ENCODE data around the gene P2RY6.
"Not testable (repeated sequence)": the region's sequence is repeated elsewhere in the genome, so short reads cannot be mapped to it uniquely, and the experiment has no call there.

The P2RY6 gene

DNA sequence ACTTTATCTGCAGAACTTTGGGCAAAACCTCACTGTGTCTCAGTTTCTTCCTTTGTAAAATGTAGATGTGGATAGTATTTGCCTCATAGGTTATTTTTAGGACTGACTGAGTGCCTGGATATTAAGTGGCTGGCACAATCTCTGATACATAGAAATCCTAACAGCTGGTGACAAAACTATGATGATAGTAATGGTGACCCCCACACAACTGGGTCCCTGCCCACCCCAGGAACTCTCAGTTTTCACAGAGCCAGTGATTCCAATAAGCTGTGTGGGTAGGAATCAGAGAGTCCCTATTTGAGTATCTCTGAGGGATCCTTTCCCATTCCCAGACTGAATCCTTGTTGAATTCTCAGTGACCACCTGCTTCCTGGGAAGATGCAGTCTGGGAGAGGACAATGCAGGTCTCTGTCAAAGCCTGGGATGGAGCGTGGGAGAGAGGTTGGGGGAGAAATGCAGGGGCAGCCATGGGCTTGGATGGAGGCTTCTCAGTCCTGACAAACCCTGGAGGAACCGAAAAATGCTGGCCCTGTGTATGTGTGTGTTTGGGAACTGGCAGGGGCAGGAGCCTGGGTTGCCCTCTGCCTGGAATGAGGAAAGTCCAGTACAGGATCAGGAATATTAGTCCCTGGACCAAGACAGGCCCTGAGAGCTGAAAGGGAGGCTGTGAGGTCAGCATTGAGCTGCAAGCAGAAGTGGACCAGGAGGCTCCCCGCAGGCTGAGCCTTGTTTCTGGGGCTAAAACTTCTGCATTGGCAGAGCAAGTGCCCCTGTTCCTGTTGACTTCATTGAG lies 6.1 kb upstream of the P2RY6 start:
- no peak overlapping the region for H3K9ac ChIP-seq (ENCODE audit: low read length)
- H3K27me3 ChIP-seq (ENCODE audit: control insufficient read depth in 1 of 2, insufficient read depth in 2 of 2, low read length in 2 of 2) = peaks cover 14 to 17% of the 10 kb centered on the region in 2 donors
- no peak overlapping the region for H3K27ac ChIP-seq (ENCODE audit: low read depth, low read length)
- H3K4me3 ChIP-seq (ENCODE audit: low read depth in 1 of 2, low read length in 2 of 2) = no peak overlapping the region
- H3K9me3 ChIP-seq (ENCODE audit: low read length) = no peaks in the 10 kb centered on the region
- H3K36me3 ChIP-seq (ENCODE audit: insufficient read depth, low read length) = no peaks in the 10 kb centered on the region
- H3K4me1 ChIP-seq (ENCODE audit: insufficient read depth, low read length) = no peaks in the 10 kb centered on the region

- H3K4me3 ChIP-seq (ENCODE audit: low read depth in 1 of 2, low read length in 2 of 2) = no peak overlapping the region
- H3K27me3 ChIP-seq (ENCODE audit: control insufficient read depth in 1 of 2, insufficient read depth in 2 of 2, low read length in 2 of 2) = peaks cover 14 to 17% of the 10 kb centered on the region in 2 donors
- H3K27ac ChIP-seq (ENCODE audit: low read depth, low read length) = no peak overlapping the region
- no peaks in the 10 kb centered on the region for H3K9me3 ChIP-seq (ENCODE audit: low read length)
- no peaks in the 10 kb centered on the region for H3K4me1 ChIP-seq (ENCODE audit: insufficient read depth, low read length)
- H3K9ac ChIP-seq (ENCODE audit: low read length) = no peak overlapping the region
- no peaks in the 10 kb centered on the region for H3K36me3 ChIP-seq (ENCODE audit: insufficient read depth, low read length)
Measured at GRCh38 chr11:73266646-73267020, 5.5 kb upstream of the P2RY6 start.

GRCh38 chr11:73267122-73267846 lies 4.9 kb upstream of the P2RY6 start:
- no peak overlapping the region for H3K9ac ChIP-seq (ENCODE audit: low read length)
- H3K4me3 ChIP-seq (ENCODE audit: low read depth in 1 of 2, low read length in 2 of 2) = no peak overlapping the region
- H3K9me3 ChIP-seq (ENCODE audit: low read length) = no peaks in the 10 kb centered on the region
- H3K36me3 ChIP-seq (ENCODE audit: insufficient read depth, low read length) = no peaks in the 10 kb centered on the region
- H3K27ac ChIP-seq (ENCODE audit: low read depth, low read length) = no peak overlapping the region
- H3K27me3 ChIP-seq (ENCODE audit: control insufficient read depth in 1 of 2, insufficient read depth in 2 of 2, low read length in 2 of 2) = peaks cover 14 to 17% of the 10 kb centered on the region in 2 donors
- H3K4me1 ChIP-seq (ENCODE audit: insufficient read depth, low read length) = no peaks in the 10 kb centered on the region

GRCh38 chr11:73267906-73268540 lies 4.1 kb upstream of the P2RY6 start:
- no peaks in the 10 kb centered on the region for H3K4me1 ChIP-seq (ENCODE audit: insufficient read depth, low read length)
- no peaks in the 10 kb centered on the region for H3K9me3 ChIP-seq (ENCODE audit: low read length)
- peaks cover 14 to 17% of the 10 kb centered on the region in 2 donors for H3K27me3 ChIP-seq (ENCODE audit: control insufficient read depth in 1 of 2, insufficient read depth in 2 of 2, low read length in 2 of 2)
- no peak overlapping the region for H3K4me3 ChIP-seq (ENCODE audit: low read depth in 1 of 2, low read length in 2 of 2)
- no peaks in the 10 kb centered on the region for H3K36me3 ChIP-seq (ENCODE audit: insufficient read depth, low read length)
- H3K9ac ChIP-seq (ENCODE audit: low read length) = no peak overlapping the region
- no peak overlapping the region for H3K27ac ChIP-seq (ENCODE audit: low read depth, low read length)

DNA sequence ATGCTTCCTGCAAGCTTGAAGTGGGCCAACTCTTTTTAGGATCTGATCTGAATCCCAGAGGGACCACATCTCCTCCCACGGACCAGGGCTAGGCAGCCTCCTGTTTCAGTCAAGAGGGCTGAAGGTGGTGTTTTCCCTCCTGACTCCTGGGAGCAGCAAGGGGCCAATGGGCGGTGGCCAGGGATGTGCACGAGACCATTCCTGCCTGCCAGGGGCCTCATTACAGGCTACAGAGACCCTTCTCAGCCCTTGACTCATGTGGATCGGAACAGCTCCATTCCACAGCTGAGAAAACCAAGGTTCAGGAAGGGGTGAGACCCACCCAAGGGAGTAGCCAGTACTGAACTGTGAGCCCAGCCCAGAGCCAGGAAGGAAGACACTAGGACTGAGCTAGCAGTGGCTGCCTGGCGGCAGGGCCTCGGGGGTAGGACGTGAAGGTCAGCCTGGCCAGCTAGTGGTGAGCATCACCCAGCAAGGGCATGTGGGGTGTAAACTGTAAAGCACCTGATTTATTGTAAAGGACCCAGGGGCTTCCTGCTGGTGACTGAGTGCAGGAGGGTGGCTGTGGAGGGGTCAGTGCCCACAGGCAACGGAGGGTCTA lies 3.4 kb upstream of the P2RY6 start:
- Histone ChIP-seq H3K27me3 (ENCODE audit: control insufficient read depth in 1 of 2, insufficient read depth in 2 of 2, low read length in 2 of 2) (peaks cover 13 to 14% of the 10 kb centered on the region in 2 donors), H3K9ac (ENCODE audit: low read length) (no peak overlapping the region), H3K4me3 (ENCODE audit: low read depth in 1 of 2, low read length in 2 of 2) (no peak overlapping the region), H3K4me1 (ENCODE audit: insufficient read depth, low read length) (no peaks in the 10 kb centered on the region), H3K9me3 (ENCODE audit: low read length) (no peaks in the 10 kb centered on the region), H3K27ac (ENCODE audit: low read depth, low read length) (no peak overlapping the region), H3K36me3 (ENCODE audit: insufficient read depth, low read length) (no peaks in the 10 kb centered on the region)

GRCh38 chr11:73269459-73270015 lies 2.6 kb upstream of the P2RY6 start:
- Histone ChIP-seq H3K36me3 (ENCODE audit: insufficient read depth, low read length) (no peaks in the 10 kb centered on the region), H3K4me3 (ENCODE audit: low read depth in 1 of 2, low read length in 2 of 2) (no peak overlapping the region), H3K9me3 (ENCODE audit: low read length) (no peaks in the 10 kb centered on the region), H3K27ac (ENCODE audit: low read depth, low read length) (no peak overlapping the region), H3K4me1 (ENCODE audit: insufficient read depth, low read length) (no peaks in the 10 kb centered on the region), H3K27me3 (ENCODE audit: control insufficient read depth in 1 of 2, insufficient read depth in 2 of 2, low read length in 2 of 2) (peaks cover 5 to 7% of the 10 kb centered on the region in 2 donors), H3K9ac (ENCODE audit: low read length) (no peak overlapping the region)

- Histone ChIP-seq H3K27me3 (ENCODE audit: control insufficient read depth in 1 of 2, insufficient read depth in 2 of 2, low read length in 2 of 2) (peaks cover 0 to under 1% of the 10 kb centered on the region in 2 donors), H3K4me3 (ENCODE audit: low read depth in 1 of 2, low read length in 2 of 2) (no peak overlapping the region), H3K27ac (ENCODE audit: low read depth, low read length) (no peak overlapping the region), H3K9ac (ENCODE audit: low read length) (no peak overlapping the region), H3K9me3 (ENCODE audit: low read length) (no peaks in the 10 kb centered on the region), H3K36me3 (ENCODE audit: insufficient read depth, low read length) (no peaks in the 10 kb centered on the region), H3K4me1 (ENCODE audit: insufficient read depth, low read length) (no peaks in the 10 kb centered on the region)
Measured at GRCh38 chr11:73270016-73270854, 1.9 kb upstream of the P2RY6 start.

- no peak overlapping the region for H3K27ac ChIP-seq (ENCODE audit: low read depth, low read length)
- no peaks in the 10 kb centered on the region for H3K9me3 ChIP-seq (ENCODE audit: low read length)
- no peak overlapping the region for H3K9ac ChIP-seq (ENCODE audit: low read length)
- H3K27me3 ChIP-seq (ENCODE audit: control insufficient read depth in 1 of 2, insufficient read depth in 2 of 2, low read length in 2 of 2) = no peaks in the 10 kb centered on the region
- no peaks in the 10 kb centered on the region for H3K36me3 ChIP-seq (ENCODE audit: insufficient read depth, low read length)
- H3K4me3 ChIP-seq (ENCODE audit: low read depth in 1 of 2, low read length in 2 of 2) = no peak overlapping the region
- H3K4me1 ChIP-seq (ENCODE audit: insufficient read depth, low read length) = no peaks in the 10 kb centered on the region
Measured at GRCh38 chr11:73270855-73271477, 1.2 kb upstream of the P2RY6 start.

DNA sequence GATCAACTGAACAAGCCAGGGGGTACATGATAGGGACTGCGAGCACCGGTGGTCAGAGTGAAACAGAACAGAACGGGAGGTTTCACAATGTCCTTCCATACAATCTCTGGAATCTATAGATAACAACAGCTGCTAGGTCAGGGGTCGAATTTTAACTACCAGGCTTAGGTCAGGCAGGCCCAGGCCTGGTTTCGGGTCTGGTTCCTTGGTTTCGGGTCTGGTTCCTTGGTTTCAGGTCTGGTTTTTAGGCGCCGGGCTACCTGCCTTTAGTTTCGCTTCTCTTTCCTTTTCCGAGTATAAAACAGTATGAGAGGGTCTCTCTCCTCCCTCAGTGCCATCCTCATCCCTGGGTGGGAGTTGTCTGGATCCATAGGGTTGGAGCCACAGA lies 666 bp upstream of the P2RY6 start:
- H3K9ac ChIP-seq (ENCODE audit: low read length); H3K4me1 ChIP-seq (ENCODE audit: insufficient read depth, low read length); H3K36me3 ChIP-seq (ENCODE audit: insufficient read depth, low read length); H3K9me3 ChIP-seq (ENCODE audit: low read length); H3K27me3 ChIP-seq (ENCODE audit: control insufficient read depth in 1 of 2, insufficient read depth in 2 of 2, low read length in 2 of 2); H3K27ac ChIP-seq (ENCODE audit: low read depth, low read length); H3K4me3 ChIP-seq (ENCODE audit: low read depth in 1 of 2, low read length in 2 of 2): not testable (repeated sequence)

DNA sequence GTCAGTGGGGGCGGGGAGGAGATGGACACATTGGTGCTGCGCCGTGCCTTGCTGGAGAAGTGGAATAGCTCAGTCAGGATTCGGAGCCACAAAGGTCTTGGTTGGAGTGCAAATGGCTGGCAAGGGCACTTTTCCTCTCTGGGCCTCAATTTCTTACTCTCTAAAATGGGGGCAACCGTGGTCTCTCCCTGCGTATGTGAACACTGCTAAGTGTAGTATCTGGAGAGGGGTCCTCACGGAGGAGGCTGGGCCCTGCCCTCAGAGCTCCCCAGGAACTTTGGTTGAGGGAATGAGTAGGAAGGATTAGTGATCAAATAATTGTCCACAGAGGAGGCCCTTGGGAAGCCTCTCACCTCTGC lies 521 bp downstream of the P2RY6 start:
- H3K36me3 ChIP-seq (ENCODE audit: insufficient read depth, low read length) = no peaks in the 10 kb centered on the region

More for the DNA sequence above, 521 bp downstream of the P2RY6 start:
- Histone ChIP-seq H3K9me3 (ENCODE audit: low read length) (no peaks in the 10 kb centered on the region), H3K4me3 (ENCODE audit: low read depth in 1 of 2, low read length in 2 of 2) (no peak overlapping the region), H3K27ac (ENCODE audit: low read depth, low read length) (no peak overlapping the region), H3K4me1 (ENCODE audit: insufficient read depth, low read length) (no peaks in the 10 kb centered on the region), H3K27me3 (ENCODE audit: control insufficient read depth in 1 of 2, insufficient read depth in 2 of 2, low read length in 2 of 2) (no peaks in the 10 kb centered on the region), H3K9ac (ENCODE audit: low read length) (no peak overlapping the region)
